Heart left ventricle (tissue), 16 donors: ENCODE measurements around the gene RNF212. TPM values are rescaled to one million over a fixed set of nuclear protein-coding genes. Genes with fewer than 3 reads are reported as not detected.
A peak's percentile ranks its signal among the peaks of the same experiment; 100 is the strongest.

Experiments used
- ATAC-seq, 4 donors: fragments of 200-7000 bp; cut with Tn5 transposase; one replicate each; pipeline ENCODE4 v1.9.1; 2020 to 2022; ENCODE audit warnings: moderate library complexity in 4 of 4, mild to moderate bottlenecking in 3 of 4, moderate number of reproducible peaks in 1 of 4
- DNase-seq, 5 donors: peaks; one replicate each; pipeline ENCODE4 v3.0.0-alpha.2; 2020
- H3K27ac ChIP-seq, 12 donors: fragments of 200-600 bp; sonication (generic) in 4 of 12; one replicate each; pipeline versions ENCODE4 v1.5.0 to v1.8.0; 2016 to 2022; ENCODE audit warnings: mild to moderate bottlenecking in 2 of 12
- H3K27me3 ChIP-seq, 9 donors: fragments of 200-600 bp; sonication (generic) in 2 of 9; one replicate each; pipeline versions ENCODE4 v1.5.1 to v1.8.0; 2016 to 2022; ENCODE audit warnings: mild to moderate bottlenecking in 3 of 9
- H3K36me3 ChIP-seq, 9 donors: fragments of 200-600 bp; sonication (generic) in 2 of 9; one replicate each; pipeline versions ENCODE4 v1.5.0 to v1.8.0; 2018 to 2022; ENCODE audit warnings: mild to moderate bottlenecking in 2 of 9
- H3K4me1 ChIP-seq, 12 donors: fragments of 200-600 bp; sonication (generic) in 4 of 12; one replicate each; pipeline versions ENCODE4 v1.5.0 to v1.8.0; 2016 to 2022; ENCODE audit warnings: mild to moderate bottlenecking in 3 of 12
- H3K4me3 ChIP-seq, 12 donors: fragments of 200-600 bp; sonication (generic) in 4 of 12; one replicate each; pipeline versions ENCODE4 v1.5.0 to v1.8.0; 2017 to 2022; ENCODE audit warnings: mild to moderate bottlenecking in 9 of 12, moderate library complexity in 4 of 12
- H3K9me3 ChIP-seq, 12 donors: fragments of 200-600 bp; sonication (generic) in 4 of 12; one replicate each; pipeline versions ENCODE4 v1.5.0 to v1.8.0; 2016 to 2022; ENCODE audit warnings: mild to moderate bottlenecking in 1 of 12
- POLR2A ChIP-seq, 2 donors: fragments of 450-650 bp; IDR thresholded peaks; one replicate each; pipeline ENCODE4 v1.6.1; 2017; ENCODE audit warnings: antibody characterized with exemption in 2 of 2, mild to moderate bottlenecking in 2 of 2, moderate library complexity in 2 of 2
- WGBS, 4 donors: extraction: QIAGEN DNeasy Blood & Tissue Kit in 2 of 4; methylation state at CpG; one replicate each; pipeline versions ENCODE4 v1.1.5 to v1.1.7; 2013 to 2018; 5-methylcytosine and 5-hydroxymethylcytosine counted together
- intact Hi-C, 10 donors: fragments of 100-400 bp; cut with DNase I; formaldehyde crosslinking; loops; one replicate each; pipeline versions ENCODE4 v1.11.1 to v1.14.2; 2022
- polyA plus RNA-seq, 2 donors: library from polyadenylated mRNA; stranded (reverse); fragments of 200-250 nt; gene quantifications; one replicate each; pipeline ENCODE4 v1.2.3, GENCODE V29; 2013
- total RNA-seq, 9 donors: library from RNA; depleted of rRNA in 2 of 9; stranded (reverse); fragments of >200 nt in 2 of 9; fragmentation: NEBNext Ultra II Directional in 3 of 9; extraction: Animal tissue kit (Norgen Biotek cat#: 25700) in 3 of 9; gene quantifications; one replicate each; pipeline versions ENCODE4 v1.1.0 to v1.2.4, GENCODE V29; 2016 to 2023
- TF ChIP-seq, protein P1 (sequence below), 12 donors: fragments of 200-600 bp; sonication (generic) in 4 of 12; IDR thresholded peaks; one replicate each; pipeline versions ENCODE4 v1.5.0 to v1.8.0; 2018 to 2022; ENCODE audit warnings: antibody characterized with exemption in 12 of 12, mild to moderate bottlenecking in 5 of 12
- donor health status: ischemic (EF 13 %, LVEDD 7.1; RV severe dilation, severe dysfunction).
- donor health status: healthy with polysubstance abuse.
- donor health status: DM: no; HTN: yes; CAD: no.
- donor health status: DM: no; HTN: no; CAD: no.
- donor health status: ischemic (EF 25% LVEDD 6.9; RV normal size, moderate dysfunction).
- donor health status: ischemic (EF 25% LVEDD 5.7; RV mildly dilated, moderate dysfunction).
- donor health status: healthy.
- donor health status: DM: yes; HTN: yes; CAD: no.
- donor health status: ischemic (EF 35%, LVEDD 5.7; RV mildly dilated, moderate dysfunction).
- donor health status: nonischemic (EF 11% LVEDD 7.7; RV severe dilation, severe dysfunction).
- donor health status: DM: yes; HTN: yes; CAD: no.
- donor health status: PGD.
- donor health status: ischemic (EF 29% LVEDD 5.4; RV normal size, mild dysfunction).
- donor health status: nonischemic (EF 23%, LVEDD 6.1; RV moderate dilation, normal function).

Gene RNF212
- total and polyA plus RNA-seq, 11 donors, result 0.25 to 1.6 (median 0.48) TPM; not detected in 4

DNA sequence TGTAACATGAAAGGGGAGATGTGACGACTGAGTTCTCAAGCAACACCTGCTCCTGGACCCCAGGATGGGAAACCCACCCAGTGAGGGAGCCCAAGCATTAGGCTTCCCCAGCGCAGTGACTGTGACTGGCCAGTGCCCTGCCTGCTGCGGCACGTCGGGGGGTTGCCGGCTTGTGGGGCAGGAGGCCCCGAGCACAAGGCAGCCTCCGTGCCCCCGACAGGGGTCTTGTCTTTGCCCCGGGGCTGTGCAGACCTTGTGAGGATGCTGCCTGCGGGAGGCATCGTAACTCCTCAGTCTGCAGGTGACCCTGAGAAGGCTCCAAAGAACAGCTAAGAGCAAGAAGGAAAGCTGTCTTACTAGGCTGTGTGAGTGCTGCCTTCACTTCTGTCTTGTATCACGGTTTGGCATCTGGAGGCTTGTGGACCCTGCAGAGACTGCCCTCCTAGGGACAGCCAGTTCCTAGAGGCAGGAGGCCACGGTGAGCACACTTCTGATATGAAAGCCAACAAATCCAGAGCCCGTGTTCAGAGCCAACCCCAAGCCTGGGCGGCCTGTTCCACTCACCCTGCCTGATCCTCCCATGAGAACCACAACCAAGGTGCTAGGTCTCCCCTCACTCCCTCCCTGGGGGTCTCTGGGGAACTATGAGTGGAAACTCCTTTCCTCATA, 54.2 kb downstream of the RNF212 start:
- TF ChIP-seq, protein P1, sequence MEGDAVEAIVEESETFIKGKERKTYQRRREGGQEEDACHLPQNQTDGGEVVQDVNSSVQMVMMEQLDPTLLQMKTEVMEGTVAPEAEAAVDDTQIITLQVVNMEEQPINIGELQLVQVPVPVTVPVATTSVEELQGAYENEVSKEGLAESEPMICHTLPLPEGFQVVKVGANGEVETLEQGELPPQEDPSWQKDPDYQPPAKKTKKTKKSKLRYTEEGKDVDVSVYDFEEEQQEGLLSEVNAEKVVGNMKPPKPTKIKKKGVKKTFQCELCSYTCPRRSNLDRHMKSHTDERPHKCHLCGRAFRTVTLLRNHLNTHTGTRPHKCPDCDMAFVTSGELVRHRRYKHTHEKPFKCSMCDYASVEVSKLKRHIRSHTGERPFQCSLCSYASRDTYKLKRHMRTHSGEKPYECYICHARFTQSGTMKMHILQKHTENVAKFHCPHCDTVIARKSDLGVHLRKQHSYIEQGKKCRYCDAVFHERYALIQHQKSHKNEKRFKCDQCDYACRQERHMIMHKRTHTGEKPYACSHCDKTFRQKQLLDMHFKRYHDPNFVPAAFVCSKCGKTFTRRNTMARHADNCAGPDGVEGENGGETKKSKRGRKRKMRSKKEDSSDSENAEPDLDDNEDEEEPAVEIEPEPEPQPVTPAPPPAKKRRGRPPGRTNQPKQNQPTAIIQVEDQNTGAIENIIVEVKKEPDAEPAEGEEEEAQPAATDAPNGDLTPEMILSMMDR (IDR thresholded peaks at IDR 0.05), result no peak
- TF ChIP-seq POLR2A (IDR thresholded peaks at IDR 0.05), result no peak
- Histone ChIP-seq H3K27me3 (peaks cover 0 to 70% (median 26%) of the 10 kb centered on the region in 9 donors), H3K9me3 (no peaks in the 10 kb centered on the region), H3K4me3 (no peak overlapping the region), H3K36me3 (no peaks in the 10 kb centered on the region), H3K4me1 (peaks cover 0 to 23% (median 5%) of the 10 kb centered on the region in 12 donors), H3K27ac (no peak overlapping the region)
- ATAC-seq, result peak in 1 of 4 donors; percentile 13
- peak in 1 of 5 donors; percentile 41 for DNase-seq
- intact Hi-C loops, result no loop called here
- 58 to 79% (median 64%) methylated on average over 3 to 16 of the region's 16 CpGs for WGBS, 4 donors

- no peak for TF ChIP-seq POLR2A (IDR thresholded peaks at IDR 0.05)
- TF ChIP-seq, protein P1 (IDR thresholded peaks at IDR 0.05), result no peak
- Histone ChIP-seq H3K27me3 (peaks cover 0 to 70% (median 26%) of the 10 kb centered on the region in 9 donors), H3K27ac (no peak overlapping the region), H3K4me3 (no peak overlapping the region), H3K36me3 (no peaks in the 10 kb centered on the region), H3K4me1 (peaks cover 0 to 25% (median 5%) of the 10 kb centered on the region in 12 donors), H3K9me3 (no peaks in the 10 kb centered on the region)
- peak in 3 of 5 donors; percentile 50 to 61 (median 60) for DNase-seq
- peak; percentile 68 to 83 (median 78) for ATAC-seq
- intact Hi-C loops, result no loop called here
- WGBS, 4 donors, result 43 to 52% (median 47%) methylated on average over 29 to 35 of the region's 35 CpGs
Observed at GRCh38 chr4:1058198-1058996, 55.0 kb downstream of the RNF212 start.

- no peak overlapping the region for H3K4me3 ChIP-seq
- 85 to 89% (median 86%) methylated on average over 6 to 7 of the region's 7 CpGs for WGBS, 4 donors
- peaks cover 0 to 77% (median 26%) of the 10 kb centered on the region in 9 donors for H3K27me3 ChIP-seq
- DNase-seq (peak in 1 of 5 donors; percentile 28), ATAC-seq (no peak)
- TF ChIP-seq, protein P1 (IDR thresholded peaks at IDR 0.05), result no peak
- no peak for TF ChIP-seq POLR2A (IDR thresholded peaks at IDR 0.05)
- no peaks in the 10 kb centered on the region for H3K9me3 ChIP-seq
- H3K4me1 ChIP-seq, result peaks cover 0 to 31% (median 6%) of the 10 kb centered on the region in 12 donors
- H3K27ac ChIP-seq, result no peak overlapping the region
- intact Hi-C loops, result no loop called here
- no peaks in the 10 kb centered on the region for H3K36me3 ChIP-seq
Observed at GRCh38 chr4:1057403-1057745, 56.0 kb downstream of the RNF212 start.
